Measurements from ENCODE around the gene C3orf33. TPM values are rescaled to one million over a fixed set of nuclear protein-coding genes. Genes with fewer than 3 reads are reported as not detected.
"Not testable (repeated sequence)": the region's sequence is repeated elsewhere in the genome, so short reads cannot be mapped to it uniquely, and the experiment has no call there.

C3orf33 gene, protein sequence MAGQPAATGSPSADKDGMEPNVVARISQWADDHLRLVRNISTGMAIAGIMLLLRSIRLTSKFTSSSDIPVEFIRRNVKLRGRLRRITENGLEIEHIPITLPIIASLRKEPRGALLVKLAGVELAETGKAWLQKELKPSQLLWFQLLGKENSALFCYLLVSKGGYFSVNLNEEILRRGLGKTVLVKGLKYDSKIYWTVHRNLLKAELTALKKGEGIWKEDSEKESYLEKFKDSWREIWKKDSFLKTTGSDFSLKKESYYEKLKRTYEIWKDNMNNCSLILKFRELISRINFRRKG
- polyA plus RNA-seq (2014; cell fraction: cytosol; rRNA removed): 4.0 and 5.7 TPM in 2 replicates
- 0.82 and 3.6 TPM in 2 replicates for polyA plus RNA-seq (2014; cell fraction: nucleus; rRNA removed)

DNA sequence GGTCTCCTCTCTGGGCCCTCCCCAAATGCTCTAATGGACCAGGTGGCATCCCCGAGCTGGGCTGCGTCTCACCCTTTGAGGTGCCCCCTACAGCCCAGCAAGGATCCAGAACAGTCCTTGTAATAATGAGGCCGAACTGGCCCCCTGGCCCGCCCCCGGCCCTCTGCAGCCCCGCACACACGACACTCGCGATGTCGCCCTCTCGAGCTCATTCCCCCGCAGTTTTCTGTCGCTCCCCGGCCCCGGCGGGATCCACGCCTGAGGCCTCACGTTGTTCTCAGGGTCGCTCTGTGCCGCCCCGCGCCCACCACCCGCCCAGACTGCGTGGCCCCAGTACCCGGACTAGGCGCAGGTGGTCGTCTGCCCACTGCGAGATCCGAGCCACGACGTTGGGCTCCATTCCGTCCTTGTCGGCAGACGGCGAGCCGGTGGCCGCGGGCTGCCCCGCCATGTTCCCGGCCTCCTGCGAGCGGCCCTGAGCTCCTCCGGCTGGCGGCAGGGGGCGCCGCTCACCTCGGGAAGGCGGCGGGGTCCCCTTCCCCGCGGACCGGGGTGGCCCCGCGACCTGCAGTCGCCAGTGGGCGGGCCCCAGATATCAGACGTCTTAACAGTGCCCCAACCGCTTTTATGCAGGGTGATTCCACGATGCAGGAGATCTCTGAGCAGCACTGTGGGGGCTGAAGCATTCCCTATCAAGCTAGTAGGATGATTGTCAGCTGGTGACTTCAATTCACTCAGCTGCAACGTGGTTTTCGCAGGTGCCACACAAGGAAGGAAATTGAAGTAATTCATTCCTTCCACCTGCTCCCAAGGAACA is at the start of gene C3orf33:
C3orf33 (minus strand) TSS at position 477 of the 817 bp plus-strand sequence; CDS start at position 451, 26 bp downstream.
- peak; percentile 77 for DNase-seq (ENCODE audit: low spot score)

DNA sequence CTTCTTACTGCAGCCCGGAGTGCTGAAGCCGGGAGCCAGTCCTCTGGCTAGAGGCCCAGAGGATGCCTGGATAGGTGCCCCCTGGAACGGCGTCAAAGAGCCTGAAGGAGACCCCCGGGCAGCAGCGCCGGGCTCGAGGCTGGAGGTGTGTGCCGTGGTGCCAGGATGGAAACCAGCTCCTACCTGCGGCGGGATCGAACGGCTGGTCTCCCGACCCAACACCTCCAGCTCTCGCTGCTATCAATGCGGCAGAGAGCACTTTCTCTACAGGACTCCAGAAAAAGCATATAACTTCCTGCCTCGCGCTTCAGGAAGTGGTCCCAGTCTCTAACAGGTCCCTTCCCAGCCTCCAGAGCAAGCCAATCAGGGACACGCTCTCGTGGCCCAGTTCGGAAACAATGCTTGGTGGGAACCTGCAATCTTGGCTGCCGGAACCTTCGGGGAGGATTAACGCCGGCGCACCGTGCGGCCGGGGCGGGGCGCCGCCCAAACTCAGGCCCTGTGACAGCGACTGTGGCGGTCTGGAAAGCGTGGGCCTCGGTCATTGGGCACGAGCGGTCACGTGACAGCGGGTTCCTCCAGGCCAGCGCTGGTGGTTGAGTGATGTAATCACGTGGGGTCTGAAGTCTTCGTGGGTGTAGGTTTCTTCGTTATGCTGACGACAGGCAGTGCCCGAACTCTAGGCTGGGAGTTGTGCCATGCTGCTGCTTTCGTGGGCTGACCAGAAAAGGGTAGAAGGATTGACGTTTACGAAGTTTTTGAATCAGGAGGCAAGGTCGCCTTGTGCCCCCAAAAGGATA is 48.3 kb upstream of the C3orf33 start, which contains the start of gene SLC33A1:
SLC33A1 (minus strand) TSS at position 287 of the 800 bp plus-strand sequence. CDS start 430 bp downstream, outside the sequence.
- peak; percentile 100 for DNase-seq (ENCODE audit: low spot score)

DNA sequence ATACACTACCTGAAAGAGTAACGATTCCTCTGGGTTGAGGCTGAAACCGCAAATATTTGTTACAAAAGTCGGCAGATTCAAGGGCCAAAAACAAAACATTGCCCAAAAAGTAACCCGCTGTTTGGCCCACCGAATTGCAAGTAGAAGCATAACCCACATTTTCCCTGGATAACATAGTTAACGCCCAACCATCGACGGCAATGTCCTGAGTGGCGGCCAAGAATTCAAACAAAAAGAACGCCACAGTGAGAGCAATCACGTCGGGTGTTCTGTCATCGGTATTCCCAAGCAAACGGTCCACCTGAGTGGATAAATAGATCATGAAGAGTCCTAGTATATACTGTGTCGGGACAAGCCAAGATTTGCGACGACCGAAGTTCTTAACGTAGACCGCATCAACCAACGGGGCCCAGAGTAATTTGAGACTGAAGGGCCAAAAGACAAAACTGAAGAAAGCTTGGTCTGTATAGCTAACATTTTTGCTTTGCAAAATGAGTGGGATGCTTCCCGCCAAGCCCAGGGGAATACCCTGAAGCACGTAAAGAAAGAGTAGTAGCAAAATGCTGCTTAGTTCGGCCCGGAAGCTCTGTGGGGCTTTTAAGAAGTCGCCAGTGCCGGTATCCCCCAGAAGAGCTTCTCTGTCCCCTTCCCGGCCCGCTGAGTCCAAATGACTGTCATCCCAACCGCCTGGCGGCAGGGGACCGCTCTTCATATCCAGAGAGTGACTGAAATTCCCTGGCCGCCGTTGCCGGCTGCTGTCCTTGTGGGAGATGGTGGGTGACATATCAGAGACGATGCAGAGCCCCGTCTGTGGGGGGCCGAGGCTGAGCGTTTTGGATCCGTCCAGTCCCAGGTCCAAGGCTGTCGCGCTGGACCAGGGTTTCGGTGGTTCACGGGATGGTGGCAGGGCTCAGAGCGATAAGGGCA is 47.4 kb upstream of the C3orf33 start:
- no peak for DNase-seq (ENCODE audit: low spot score)

DNA sequence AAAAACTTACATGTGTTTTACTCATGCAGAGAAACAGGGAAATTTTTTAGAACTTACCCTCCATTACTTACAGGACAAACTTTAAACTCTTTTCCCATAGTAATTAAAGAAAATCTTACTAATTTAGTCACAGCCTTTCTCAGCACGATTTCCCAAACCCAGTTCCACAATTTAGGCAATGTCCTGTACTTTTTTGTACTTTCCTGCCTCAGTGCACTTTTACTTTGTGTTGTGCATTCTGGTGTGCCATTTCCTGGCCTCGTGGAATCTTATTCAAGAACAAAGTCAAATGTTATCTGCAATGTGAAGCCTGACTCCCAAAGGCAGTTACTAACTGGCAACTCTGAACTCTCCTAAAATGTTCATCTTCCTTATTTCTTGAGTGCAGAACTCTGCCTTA is 46.3 kb upstream of the C3orf33 start:
- DNase-seq (ENCODE audit: low spot score): no peak

DNA sequence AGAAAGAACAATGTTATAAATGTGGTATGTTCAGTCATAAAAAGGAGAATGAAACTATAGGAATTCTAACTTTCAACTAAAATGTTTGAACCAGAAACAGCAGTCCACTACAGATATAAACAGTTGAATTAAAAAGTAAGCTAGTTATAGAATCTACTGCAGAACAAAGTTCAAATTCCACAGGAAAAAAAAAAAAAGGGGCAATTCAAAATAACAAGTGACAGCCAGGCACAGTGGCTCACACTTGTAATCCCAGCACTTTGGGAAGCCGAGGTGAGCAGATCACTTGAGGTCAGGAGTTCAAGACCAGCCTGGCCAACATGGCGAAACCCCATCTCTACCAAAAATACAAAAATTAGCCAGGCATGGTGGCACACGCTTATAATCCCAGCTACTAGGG is 43.3 kb upstream of the C3orf33 start:
- not testable (repeated sequence) for DNase-seq (ENCODE audit: low spot score)

DNA sequence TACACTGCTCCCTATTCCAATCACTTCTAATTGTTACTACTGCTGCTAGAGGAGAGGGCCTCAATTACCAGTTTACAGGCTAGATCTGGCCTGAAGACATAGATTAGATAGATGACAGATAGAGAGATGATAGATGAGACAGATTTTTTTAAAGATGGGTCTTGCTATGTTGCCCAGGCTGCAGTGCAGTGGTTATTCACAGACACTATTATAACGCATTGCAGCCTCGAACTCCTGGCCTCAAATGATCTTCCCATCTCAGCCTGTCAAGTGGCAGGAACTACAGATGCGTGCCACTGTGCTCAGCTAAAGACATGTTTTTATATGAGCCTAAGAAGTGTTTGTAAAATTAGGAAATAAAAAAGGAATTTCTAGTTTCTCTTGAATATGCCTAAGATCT is 41.9 kb upstream of the C3orf33 start:
- no peak for DNase-seq (ENCODE audit: low spot score)

DNA sequence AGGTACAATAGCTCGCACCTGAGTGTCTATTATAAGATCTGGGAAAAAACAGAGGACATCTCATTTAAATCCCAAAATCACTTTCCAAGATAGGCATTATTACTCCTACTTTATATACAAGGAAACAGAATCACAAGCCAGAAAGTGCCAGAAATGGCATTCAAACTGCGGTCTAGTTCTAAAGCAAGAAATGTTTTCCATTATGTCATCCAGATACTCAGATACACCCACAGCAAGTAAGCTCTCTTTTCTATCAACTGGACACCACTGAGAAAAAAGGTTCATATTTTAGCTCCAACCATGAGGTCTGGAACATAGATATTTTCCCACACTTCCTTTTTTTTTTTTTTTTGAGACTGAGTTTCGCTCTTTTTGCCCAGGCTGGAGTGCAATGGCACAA is 40.0 kb upstream of the C3orf33 start:
- DNase-seq (ENCODE audit: low spot score): no peak

DNA sequence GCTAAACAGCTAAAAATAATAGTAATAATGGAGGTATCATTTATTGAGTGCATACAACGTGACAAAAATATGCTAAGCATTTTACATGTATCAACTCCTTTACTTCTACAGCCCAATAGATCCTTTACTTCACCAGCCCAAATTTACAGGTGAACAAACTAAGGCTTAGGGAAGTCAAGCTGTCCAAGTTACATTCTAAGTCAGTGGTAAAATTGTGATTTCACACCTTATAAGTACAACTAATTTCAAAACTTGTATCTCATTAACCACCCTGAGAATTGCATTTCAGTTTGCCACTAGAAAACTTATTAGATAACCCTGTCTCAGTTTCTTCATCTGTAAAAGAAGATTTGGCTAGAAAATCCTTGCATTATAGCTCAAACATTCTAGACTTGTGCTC is 37.5 kb upstream of the C3orf33 start:
- DNase-seq (ENCODE audit: low spot score): no peak

DNA sequence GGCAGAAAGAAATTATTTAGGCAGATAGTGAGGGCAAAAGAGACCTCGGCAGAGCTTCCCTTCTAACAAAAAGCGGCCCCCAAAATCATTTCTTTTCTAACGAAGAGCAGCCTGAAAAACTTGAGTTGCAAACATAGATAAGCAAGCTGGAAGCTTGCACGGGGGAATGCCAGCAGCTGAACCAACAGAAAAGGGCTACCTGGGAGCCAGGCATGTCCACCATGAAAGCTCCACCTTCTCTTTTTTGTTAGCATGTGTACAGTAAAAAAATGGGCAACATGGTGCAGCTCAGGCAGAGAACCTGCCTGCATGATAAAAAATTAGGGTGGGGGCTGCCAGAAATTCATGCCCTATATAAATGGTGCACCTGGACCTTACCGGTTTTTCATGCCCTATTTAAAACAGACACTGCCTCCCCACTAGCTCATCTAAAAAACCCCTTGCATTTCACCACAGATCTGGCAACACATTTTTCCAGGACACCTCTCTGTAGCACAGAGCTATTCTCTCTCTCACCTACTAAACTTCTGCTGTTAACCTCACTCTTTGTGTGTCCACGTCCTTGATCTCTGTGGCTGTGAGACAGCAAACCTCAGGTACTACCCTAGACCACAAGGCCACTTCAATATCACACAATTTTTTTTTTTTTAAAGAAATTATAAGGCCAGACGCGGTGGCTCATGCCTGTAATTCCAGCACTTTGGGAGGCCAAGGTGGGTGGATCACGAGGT is 29.4 kb upstream of the C3orf33 start:
- no peak for DNase-seq (ENCODE audit: low spot score)

DNA sequence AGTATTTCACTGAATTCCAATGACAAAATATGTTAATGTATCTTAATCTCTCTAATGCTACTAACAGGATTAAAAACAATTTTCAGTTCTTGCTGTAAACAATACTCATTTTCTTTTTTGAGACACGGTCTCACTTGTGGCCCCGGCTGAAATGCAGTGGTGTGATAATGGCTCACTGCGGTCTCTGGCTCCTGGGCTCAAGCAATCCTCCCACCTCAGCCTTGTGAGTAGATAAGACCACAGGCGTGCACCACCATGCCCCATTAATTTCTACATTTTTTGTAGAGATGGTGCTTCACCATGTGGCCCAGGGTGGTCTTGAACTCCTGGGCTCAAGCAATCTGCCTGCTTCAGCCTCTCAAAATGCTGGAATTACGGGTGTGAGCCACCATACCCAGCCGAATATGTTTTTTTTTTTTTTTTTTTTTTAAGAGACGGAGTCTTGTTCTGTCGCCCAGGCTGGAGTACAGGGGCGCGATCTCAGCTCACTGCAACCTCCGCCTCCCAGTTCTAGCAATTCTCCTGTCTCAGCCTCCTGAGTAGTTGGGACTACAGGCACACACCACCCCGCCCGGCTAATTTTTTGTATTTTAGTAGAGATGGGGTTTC is 22.5 kb upstream of the C3orf33 start:
- not testable (repeated sequence) for DNase-seq (ENCODE audit: low spot score)

DNA sequence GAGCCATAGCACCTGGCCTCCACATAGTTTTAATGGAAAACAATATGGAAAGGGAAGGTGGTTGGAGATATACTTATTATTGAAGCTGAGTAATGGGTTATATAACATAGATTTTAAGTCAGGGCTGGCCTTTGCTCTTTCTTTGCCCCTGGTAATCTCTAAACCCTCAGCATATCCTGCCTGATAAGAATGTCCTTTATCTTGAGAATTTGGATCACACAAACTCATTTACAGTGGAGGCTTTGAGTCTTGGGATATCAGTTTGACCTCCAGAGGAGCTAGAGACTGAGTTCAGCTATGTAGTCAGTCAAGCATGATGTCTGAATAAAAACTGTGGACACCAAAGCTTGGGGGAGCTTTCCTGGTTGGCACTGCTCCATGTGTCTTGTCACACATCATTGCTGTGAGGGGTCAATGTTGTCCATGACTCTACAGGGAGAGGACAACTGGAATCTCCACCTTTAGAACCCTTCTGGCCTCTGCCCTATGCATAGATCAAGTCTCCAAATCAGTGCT is 9.0 kb upstream of the C3orf33 start:
- no peak for DNase-seq (ENCODE audit: low spot score)

DNA sequence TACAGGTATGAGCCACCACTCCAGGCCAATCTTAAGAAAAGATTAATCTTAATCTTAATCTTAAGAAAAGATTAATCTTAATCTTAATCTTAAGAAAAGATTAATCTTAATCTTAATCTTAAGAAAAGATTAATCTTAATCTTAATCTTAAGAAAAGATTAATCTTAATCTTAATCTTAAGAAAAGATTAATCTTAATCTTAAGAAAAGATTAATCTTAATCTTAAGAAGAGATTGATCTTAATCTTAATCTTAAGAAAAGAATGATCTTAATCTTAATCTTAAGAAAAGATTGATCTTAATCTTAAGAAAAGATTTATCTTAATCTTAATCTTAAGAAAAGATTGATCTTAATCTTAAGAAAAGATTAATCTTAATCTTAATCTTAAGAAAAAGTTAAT is 7.1 kb upstream of the C3orf33 start:
- not testable (repeated sequence) for DNase-seq (ENCODE audit: low spot score)

DNA sequence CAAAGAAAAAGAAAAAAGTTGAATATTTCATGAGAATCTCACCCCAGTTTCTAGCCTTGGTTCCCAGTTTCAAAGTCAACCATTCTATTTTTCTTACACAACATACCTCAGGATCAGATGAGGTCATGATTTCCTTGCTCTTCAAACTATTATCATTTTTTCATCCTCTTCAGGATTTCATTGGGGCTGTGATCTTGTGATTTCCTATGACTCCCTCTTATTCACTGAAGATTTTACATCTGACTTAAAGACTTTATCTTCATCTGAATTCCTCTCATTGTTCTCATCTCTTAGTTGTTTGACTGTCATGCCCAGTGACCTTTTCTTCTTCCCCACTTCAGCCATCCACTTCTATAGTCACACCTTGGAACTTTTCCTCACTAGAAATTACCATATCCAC is 3.1 kb upstream of the C3orf33 start:
- DNase-seq (ENCODE audit: low spot score): no peak

DNA sequence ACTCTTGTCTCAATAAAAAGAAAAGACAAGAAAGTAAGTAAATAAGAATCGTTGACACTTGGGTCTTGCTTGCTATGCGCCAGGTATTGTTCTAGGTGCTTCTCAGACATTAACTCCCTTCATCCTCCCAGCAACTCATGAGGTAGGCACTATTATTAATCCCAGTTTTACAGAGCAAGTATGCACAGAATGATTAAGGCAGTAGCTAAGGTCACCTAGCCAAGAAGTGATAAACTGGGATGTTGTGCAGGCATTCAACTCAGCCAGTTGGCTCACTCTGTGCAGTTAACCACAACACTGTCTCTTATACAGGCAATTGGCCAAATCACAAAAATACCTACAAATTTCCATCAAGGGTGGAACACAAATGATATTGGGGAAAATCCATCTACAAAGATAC is 1.7 kb upstream of the C3orf33 start:
- DNase-seq (ENCODE audit: low spot score): no peak

DNA sequence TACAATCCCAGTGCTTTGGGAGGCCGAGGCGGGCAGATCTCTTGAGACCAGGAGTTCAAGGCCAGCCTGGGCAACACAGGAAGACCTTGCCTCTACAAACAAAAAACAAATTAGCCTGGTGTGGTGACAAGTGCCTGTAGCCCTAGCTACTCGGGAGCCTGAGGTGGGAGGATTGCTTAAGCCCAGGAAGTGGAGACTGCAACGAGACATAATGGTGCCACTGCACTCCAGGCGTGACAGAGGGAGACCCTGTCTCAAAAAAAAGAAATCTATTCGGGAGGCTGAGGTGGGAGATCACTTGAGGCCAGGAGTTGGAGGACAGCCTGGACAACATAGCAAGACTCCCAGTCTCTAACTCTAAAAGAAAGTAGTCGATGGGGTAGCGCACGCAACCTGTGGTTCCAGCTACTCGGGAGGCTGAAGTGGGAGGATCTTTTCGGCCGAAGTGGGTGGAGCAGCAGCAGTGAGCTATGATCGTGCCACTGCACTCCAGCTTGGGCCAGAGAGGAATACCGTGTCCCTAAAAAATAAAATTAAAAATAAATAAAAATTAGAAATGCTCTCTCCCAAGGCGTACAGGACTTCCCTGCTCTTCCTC is 775 bp downstream of the C3orf33 start:
- peak; percentile 35 for DNase-seq (ENCODE audit: low spot score)

DNA sequence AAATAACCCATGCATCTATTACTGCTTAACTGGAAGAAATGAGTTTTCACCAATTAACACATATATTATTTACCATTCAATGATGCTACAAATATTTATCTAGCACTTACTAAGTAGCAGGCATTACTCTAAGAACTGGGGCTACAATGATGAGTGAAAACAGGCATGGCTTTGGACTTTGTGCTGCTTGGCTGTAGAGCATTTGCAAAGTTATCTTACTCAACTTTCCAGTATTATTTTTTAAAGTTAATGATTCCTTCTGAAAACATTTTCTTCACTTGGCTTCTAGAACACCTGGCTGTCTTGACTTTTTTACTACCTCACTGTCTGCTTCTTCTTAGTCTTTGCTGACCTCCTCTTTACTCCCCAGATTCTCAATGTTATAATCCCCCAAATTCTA is 1.8 kb downstream of the C3orf33 start:
- DNase-seq (ENCODE audit: low spot score): no peak

DNA sequence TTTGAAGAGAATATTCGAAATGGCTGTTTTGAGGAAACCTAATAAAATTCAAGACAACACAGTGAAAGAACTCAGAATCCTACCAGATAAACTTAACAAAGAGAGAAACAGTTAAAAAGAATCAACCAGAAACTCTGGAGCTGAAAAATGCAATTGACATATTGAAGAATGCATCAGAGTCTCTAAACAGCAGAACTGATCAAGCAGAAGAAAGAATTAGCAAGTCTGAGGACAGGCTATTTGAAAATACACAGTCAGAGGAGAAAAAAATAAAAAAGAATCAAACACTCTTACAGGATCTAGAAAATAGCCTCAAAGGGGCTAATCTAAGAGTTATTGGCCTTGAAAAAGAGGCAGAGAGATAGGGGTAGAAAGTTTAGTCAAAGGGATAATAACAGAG is 13.5 kb downstream of the C3orf33 start:
- DNase-seq (ENCODE audit: low spot score): no peak

DNA sequence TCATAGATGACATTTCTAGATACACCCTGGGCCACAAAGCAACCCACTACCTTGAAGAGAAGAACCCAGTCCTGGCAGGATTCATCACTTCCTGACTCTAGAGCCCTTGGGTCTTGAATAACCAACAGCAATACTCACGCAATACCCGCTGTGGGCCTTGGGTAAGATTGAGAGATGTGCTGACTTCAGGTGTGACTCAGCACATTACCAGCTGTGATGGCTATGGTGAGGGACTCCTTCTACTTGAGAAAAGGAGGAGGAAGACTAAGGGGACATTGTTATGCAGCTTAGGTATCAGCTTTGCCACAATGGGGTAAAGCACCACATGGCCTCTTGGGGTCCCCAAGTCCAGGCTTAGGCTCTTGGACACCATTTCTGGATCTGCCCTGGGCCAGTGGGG is 14.9 kb downstream of the C3orf33 start:
- DNase-seq (ENCODE audit: low spot score): no peak
